SU-DHL-6 (cell line): Measurements from ENCODE around the gene AATK.

Experiments used
- H2AFZ ChIP-seq: fragments of 200-600 bp; sonication (generic); 2 replicates; pipeline ENCODE4 v1.6.1; 2014; ENCODE audit warnings: low read depth, mild to moderate bottlenecking, moderate library complexity, mixed read lengths, antibody characterized with exemption, low read length; ENCODE audit not compliant: severe bottlenecking
- H3F3A ChIP-seq: fragments of 200-600 bp; shearing (Covaris generic); 2 replicates; pipeline ENCODE4 v1.6.0; 2016; ENCODE audit warnings: antibody characterized with exemption, mild to moderate bottlenecking; ENCODE audit not compliant: insufficient read depth
- H3K27ac ChIP-seq: fragments of 200-600 bp; sonication (generic); 2 replicates; pipeline ENCODE4 v1.5.1; 2016; ENCODE audit warnings: low read depth, mild to moderate bottlenecking, low read length, moderate library complexity, mixed read lengths
- H3K27me3 ChIP-seq: fragments of 200-600 bp; sonication (generic), shearing (Covaris generic); 2 replicates; pipeline ENCODE4 v1.6.0; 2014; ENCODE audit warnings: mild to moderate bottlenecking, low read length
- H3K36me3 ChIP-seq: fragments of 200-600 bp; sonication (generic); 2 replicates; pipeline ENCODE4 v1.6.1; 2014; ENCODE audit warnings: mild to moderate bottlenecking, low read length, mixed read lengths
- H3K4me2 ChIP-seq: fragments of 300-600, 200-600 bp; shearing (Covaris generic), sonication (generic); 2 replicates; pipeline ENCODE4 v1.6.0; 2014; ENCODE audit warnings: low read length, low read depth, mild to moderate bottlenecking; ENCODE audit not compliant: poor library complexity, severe bottlenecking
- H3K4me3 ChIP-seq: fragments of 200-600 bp; sonication (generic); 2 replicates; pipeline ENCODE4 v1.5.1; 2014; ENCODE audit warnings: antibody characterized with exemption, low read length, mild to moderate bottlenecking, mixed read lengths; ENCODE audit not compliant: insufficient read depth, poor library complexity, severe bottlenecking
- H3K79me2 ChIP-seq: fragments of 200-600 bp; sonication (generic); 2 replicates; pipeline ENCODE4 v1.6.1; 2014; ENCODE audit warnings: mild to moderate bottlenecking, low read length, moderate library complexity; ENCODE audit not compliant: insufficient read depth
- H3K9ac ChIP-seq: fragments of 200-600 bp; sonication (generic); 2 replicates; pipeline ENCODE4 v1.7.0; 2014; ENCODE audit warnings: mild to moderate bottlenecking, low read length
- H3K9me2 ChIP-seq: fragments of 200-600 bp; sonication (generic); replicated peaks from 2 replicates; pipeline ENCODE4 v1.6.1; 2014; ENCODE audit warnings: low read length; ENCODE audit not compliant: insufficient read depth
- H3K9me3 ChIP-seq: fragments of 200-600 bp; sonication (generic); 2 replicates; pipeline ENCODE4 v1.6.1; 2014; ENCODE audit warnings: low read length, mixed read lengths; ENCODE audit not compliant: insufficient read depth
- H4K20me1 ChIP-seq: fragments of 200-600 bp; sonication (generic); 2 replicates; pipeline ENCODE4 v1.6.1; 2014; ENCODE audit warnings: low read depth, mild to moderate bottlenecking, antibody characterized with exemption, low read length, moderate library complexity, mixed read lengths
- EZH2phosphoT487 ChIP-seq: fragments of 200-600 bp; sonication (generic), shearing (Covaris generic); conservative IDR thresholded peaks from 2 replicates; pipeline ENCODE4 v1.6.1; 2018; ENCODE audit warnings: mild to moderate bottlenecking, antibody characterized with exemption, low read length, moderate library complexity, mixed read lengths
- TF ChIP-seq, protein P1 (sequence below): fragments of 200-600 bp; sonication (generic); IDR thresholded peaks from one replicate; pipeline ENCODE4 v1.5.1; 2017; ENCODE audit warnings: antibody characterized with exemption, mild to moderate bottlenecking, low read length, moderate library complexity; ENCODE audit not compliant: insufficient read depth, poor library complexity, severe bottlenecking

The AATK gene

DNA sequence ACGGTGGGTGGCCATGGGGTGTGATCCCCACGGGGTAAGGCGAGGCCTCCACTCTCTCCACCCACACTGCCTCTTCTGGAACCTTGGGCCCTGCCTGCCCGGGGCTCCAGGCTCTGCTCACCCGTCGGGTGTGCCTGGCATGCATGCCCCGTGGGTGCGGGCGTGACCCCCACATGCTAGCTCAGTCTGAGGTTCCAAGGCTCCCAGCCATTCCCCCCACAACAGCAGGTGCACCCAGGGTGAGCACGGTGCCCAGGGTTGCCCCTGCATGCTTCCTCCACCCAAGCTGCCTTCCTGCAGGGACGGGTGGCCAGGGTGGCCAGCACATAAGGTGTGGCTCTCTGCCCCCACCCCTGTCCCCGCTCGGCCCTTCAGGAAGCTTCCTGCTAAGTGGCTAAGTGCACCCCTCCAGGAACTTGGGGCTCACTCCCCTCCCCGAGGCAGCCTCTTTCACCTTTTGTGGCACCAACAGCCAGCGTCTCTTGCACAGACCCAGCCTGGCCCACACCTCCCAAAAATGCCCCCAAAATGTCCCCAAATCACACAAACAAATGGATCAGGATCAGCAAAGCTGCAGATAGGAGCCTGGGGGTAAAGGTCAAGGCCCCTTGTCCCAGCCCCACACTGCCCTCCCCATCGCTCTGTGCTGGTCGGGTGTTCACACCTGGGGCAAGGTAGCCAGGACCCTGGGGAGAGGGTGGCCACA lies 22.2 kb downstream of the AATK start:
- Histone ChIP-seq H3K27ac (no peak overlapping the region), H2AFZ (no peak overlapping the region), H3K36me3 (no peaks in the 10 kb centered on the region), H4K20me1 (no peaks in the 10 kb centered on the region), H3K79me2 (no peaks in the 10 kb centered on the region), H3K4me3 (no peak overlapping the region), H3K4me2 (no peak overlapping the region), H3K9me2 (no peaks in the 10 kb centered on the region), H3K27me3 (no peaks in the 10 kb centered on the region), H3K9ac (no peak overlapping the region), H3K9me3 (no peaks in the 10 kb centered on the region), H3F3A (no peaks in the 10 kb centered on the region)
- TF ChIP-seq EZH2phosphoT487 = no peak
- TF ChIP-seq, protein P1, sequence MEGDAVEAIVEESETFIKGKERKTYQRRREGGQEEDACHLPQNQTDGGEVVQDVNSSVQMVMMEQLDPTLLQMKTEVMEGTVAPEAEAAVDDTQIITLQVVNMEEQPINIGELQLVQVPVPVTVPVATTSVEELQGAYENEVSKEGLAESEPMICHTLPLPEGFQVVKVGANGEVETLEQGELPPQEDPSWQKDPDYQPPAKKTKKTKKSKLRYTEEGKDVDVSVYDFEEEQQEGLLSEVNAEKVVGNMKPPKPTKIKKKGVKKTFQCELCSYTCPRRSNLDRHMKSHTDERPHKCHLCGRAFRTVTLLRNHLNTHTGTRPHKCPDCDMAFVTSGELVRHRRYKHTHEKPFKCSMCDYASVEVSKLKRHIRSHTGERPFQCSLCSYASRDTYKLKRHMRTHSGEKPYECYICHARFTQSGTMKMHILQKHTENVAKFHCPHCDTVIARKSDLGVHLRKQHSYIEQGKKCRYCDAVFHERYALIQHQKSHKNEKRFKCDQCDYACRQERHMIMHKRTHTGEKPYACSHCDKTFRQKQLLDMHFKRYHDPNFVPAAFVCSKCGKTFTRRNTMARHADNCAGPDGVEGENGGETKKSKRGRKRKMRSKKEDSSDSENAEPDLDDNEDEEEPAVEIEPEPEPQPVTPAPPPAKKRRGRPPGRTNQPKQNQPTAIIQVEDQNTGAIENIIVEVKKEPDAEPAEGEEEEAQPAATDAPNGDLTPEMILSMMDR = no peak

DNA sequence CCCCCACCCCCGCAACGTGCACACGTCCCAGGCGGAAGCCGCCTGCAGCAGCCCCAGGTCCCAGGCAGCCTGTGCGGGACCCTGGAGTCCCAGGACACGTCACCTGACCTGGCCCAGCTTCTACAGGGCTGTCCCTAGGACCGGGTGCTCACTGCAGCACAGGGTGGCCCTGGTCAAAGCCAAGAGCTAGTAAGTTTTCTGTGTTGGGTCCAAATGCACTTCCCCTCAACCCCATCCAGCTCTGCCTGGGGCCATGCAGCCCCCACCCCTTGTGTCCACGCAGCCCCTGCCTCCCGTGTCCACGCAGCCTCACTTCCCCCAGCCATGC lies 22.9 kb downstream of the AATK start:
- H3K27ac ChIP-seq = no peak overlapping the region
- no peaks in the 10 kb centered on the region for H3K79me2 ChIP-seq
- no peak overlapping the region for H2AFZ ChIP-seq
- H3K36me3 ChIP-seq = no peaks in the 10 kb centered on the region
- no peaks in the 10 kb centered on the region for H4K20me1 ChIP-seq
- no peak overlapping the region for H3K4me3 ChIP-seq
- no peaks in the 10 kb centered on the region; the same call in 1 of the 2 replicates for H3K9me3 ChIP-seq
- H3K9me2 ChIP-seq = no peaks in the 10 kb centered on the region
- no peak overlapping the region for H3K4me2 ChIP-seq
- TF ChIP-seq, protein P1 = no peak
- no peak for TF ChIP-seq EZH2phosphoT487
- no peaks in the 10 kb centered on the region for H3K27me3 ChIP-seq
- no peaks in the 10 kb centered on the region for H3F3A ChIP-seq
- no peak overlapping the region for H3K9ac ChIP-seq

DNA sequence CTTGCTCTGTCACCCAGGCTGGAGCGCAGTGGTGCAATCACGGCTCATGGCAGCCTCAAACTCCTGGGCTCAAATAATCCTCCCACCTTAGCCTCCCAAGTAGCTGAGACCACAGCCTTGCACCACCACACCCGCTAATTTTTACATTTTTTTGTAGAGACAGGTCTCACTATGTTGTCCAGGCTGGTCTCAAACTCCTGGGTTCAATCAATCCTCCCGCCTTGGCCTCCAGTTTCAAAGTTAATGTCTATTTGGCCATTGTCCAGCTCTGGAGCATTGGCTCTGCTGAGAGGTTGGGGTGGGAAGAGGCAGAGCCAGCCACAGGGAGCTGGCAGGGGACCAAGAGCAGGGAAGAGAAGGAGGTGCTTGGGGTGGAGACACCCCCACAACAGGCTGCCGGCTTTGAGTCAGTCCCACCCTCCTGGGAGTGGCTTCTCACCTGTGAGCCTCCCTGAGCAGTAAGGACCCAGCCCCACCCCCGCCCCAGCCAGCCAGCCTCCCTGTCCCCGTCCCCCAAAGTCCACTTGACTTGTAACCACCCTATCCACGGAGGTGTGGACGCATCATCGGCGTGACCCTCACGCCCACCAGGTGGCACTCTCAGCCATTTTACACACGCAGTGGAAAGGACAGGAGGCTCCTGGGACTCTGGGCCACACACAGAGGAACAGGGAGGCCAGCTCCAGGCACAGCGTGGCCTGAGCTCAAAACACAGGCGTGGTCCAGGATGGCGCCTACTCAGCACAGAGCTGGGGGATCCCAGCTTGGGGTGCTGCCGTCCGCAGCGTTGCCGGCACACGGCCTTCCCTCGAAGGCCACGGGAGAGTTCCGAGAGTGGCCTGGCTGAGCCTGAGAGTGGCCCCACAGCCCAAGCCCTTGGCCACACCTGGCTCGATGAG lies 23.5 kb downstream of the AATK start:
- H3K36me3 ChIP-seq = no peaks in the 10 kb centered on the region
- H3K9me3 ChIP-seq = no peaks in the 10 kb centered on the region; the same call in 1 of the 2 replicates
- H3F3A ChIP-seq = no peaks in the 10 kb centered on the region
- H2AFZ ChIP-seq = no peak overlapping the region
- H3K4me3 ChIP-seq = no peak overlapping the region
- TF ChIP-seq, protein P1 = peak; percentile 56
- TF ChIP-seq EZH2phosphoT487 = no peak
- no peak overlapping the region for H3K27ac ChIP-seq
- H3K9ac ChIP-seq = no peak overlapping the region
- H3K79me2 ChIP-seq = no peaks in the 10 kb centered on the region
- H3K9me2 ChIP-seq = no peaks in the 10 kb centered on the region
- H4K20me1 ChIP-seq = no peaks in the 10 kb centered on the region
- H3K27me3 ChIP-seq = no peaks in the 10 kb centered on the region
- no peak overlapping the region for H3K4me2 ChIP-seq
